Activated CD8-positive, alpha-beta T cell treated with anti-CD3 and anti-CD28 coated beads for 36 hours (primary cell): Measurements from ENCODE around the gene SRP68. TPM values are rescaled to one million over a fixed set of nuclear protein-coding genes. Genes with fewer than 3 reads are reported as not detected.
"Not testable (repeated sequence)": the region's sequence is repeated elsewhere in the genome, so short reads cannot be mapped to it uniquely, and the experiment has no call there.

Source experiments
- ATAC-seq: fragments of 200-7000 bp; cut with Tn5 transposase; one replicate; pipeline ENCODE4 v1.10.0; 2021; ENCODE audit warnings: mild to moderate bottlenecking, moderate library complexity
- CTCF ChIA-PET: fragments of 350-600 bp; sonication (Branson Sonifier 250); formaldehyde crosslinking; loops from one replicate; lab custom pipeline; 2021; ENCODE audit warnings: antibody characterized with exemption; lab: Charles Lee
- POLR2A ChIA-PET: fragments of 350-600 bp; sonication (Branson Sonifier 250); formaldehyde crosslinking; loops from one replicate; lab custom pipeline; 2021; ENCODE audit warnings: antibody characterized with exemption; lab: Charles Lee
- DNase-seq: peaks from one replicate; pipeline ENCODE4 v3.0.0-alpha.2; 2020
- H3K27ac Mint-ChIP-seq: one replicate; pipeline ENCODE4 v1.8.0; 2021; ENCODE audit warnings: mild to moderate bottlenecking, mixed read lengths
- H3K27me3 Mint-ChIP-seq: one replicate; pipeline ENCODE4 v1.8.0; 2021; ENCODE audit warnings: mixed read lengths
- H3K36me3 Mint-ChIP-seq: one replicate; pipeline ENCODE4 v1.8.0; 2021; ENCODE audit warnings: low read depth, mixed read lengths
- H3K4me1 Mint-ChIP-seq: one replicate; pipeline ENCODE4 v1.8.0; 2021; ENCODE audit warnings: low read depth, mixed read lengths
- H3K4me3 Mint-ChIP-seq: one replicate; pipeline ENCODE4 v1.8.0; 2021; ENCODE audit warnings: mild to moderate bottlenecking, moderate library complexity, mixed read lengths
- H3K9me3 Mint-ChIP-seq: one replicate; pipeline ENCODE4 v1.8.0; 2021; ENCODE audit warnings: mixed read lengths
- intact Hi-C: fragments of 100-400 bp; cut with micrococcal nuclease; formaldehyde crosslinking; loops from one replicate; pipeline ENCODE4 v1.10.0; 2022
- total RNA-seq, 2 experiments: library from RNA; stranded (reverse); gene quantifications; one replicate each; pipeline ENCODE4 v1.2.3, GENCODE V29; 2021
- TF ChIP-seq, protein P1 (sequence below): fragments of 200-600 bp; IDR thresholded peaks from one replicate; pipeline ENCODE4 v1.8.0; 2022; ENCODE audit warnings: antibody characterized with exemption, mild to moderate bottlenecking

The SRP68 gene
- total RNA-seq, 2 experiments from 2014 or later, result 132 to 135 TPM

- TF ChIP-seq, protein P1, sequence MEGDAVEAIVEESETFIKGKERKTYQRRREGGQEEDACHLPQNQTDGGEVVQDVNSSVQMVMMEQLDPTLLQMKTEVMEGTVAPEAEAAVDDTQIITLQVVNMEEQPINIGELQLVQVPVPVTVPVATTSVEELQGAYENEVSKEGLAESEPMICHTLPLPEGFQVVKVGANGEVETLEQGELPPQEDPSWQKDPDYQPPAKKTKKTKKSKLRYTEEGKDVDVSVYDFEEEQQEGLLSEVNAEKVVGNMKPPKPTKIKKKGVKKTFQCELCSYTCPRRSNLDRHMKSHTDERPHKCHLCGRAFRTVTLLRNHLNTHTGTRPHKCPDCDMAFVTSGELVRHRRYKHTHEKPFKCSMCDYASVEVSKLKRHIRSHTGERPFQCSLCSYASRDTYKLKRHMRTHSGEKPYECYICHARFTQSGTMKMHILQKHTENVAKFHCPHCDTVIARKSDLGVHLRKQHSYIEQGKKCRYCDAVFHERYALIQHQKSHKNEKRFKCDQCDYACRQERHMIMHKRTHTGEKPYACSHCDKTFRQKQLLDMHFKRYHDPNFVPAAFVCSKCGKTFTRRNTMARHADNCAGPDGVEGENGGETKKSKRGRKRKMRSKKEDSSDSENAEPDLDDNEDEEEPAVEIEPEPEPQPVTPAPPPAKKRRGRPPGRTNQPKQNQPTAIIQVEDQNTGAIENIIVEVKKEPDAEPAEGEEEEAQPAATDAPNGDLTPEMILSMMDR, result no peak
- no peak overlapping the region for H3K4me3 Mint-ChIP-seq
- ChIA-PET CTCF (interaction anchor here (1.2 to 2.4 kb wide), 3 partner anchors 11 to 46 kb away, joined by 3 to 11 read pairs (median 3); partner anchors contain the start of gene CDK3), POLR2A (interaction anchor here (0.7 to 1.6 kb wide), 5 partner anchors 8 to 19 kb away, joined by 3 to 4 read pairs (median 3); no protein-coding TSS in a partner anchor)
- intact Hi-C loops, result no loop called here
- no peaks in the 10 kb centered on the region for H3K27me3 Mint-ChIP-seq
- ATAC-seq, result no peak
- no peak for DNase-seq
- H3K9me3 Mint-ChIP-seq, result no peaks in the 10 kb centered on the region
- H3K27ac Mint-ChIP-seq, result no peak overlapping the region
- peaks cover 8% of the 10 kb centered on the region for H3K4me1 Mint-ChIP-seq
- H3K36me3 Mint-ChIP-seq, result peaks cover 66% of the 10 kb centered on the region
These were observed 26.3 kb downstream of the SRP68 start for GRCh38 chr17:76046064-76046463.

- CTCF ChIA-PET, result not testable (repeated sequence)
These were observed 27.8 kb downstream of the SRP68 start for GRCh38 chr17:76044475-76045007.

GRCh38 chr17:76042868-76043267 lies 29.4 kb downstream of the SRP68 start:
- intact Hi-C loops, DNase-seq, H3K4me3 Mint-ChIP-seq, H3K27ac Mint-ChIP-seq, H3K9me3 Mint-ChIP-seq, ATAC-seq, H3K27me3 Mint-ChIP-seq, H3K4me1 Mint-ChIP-seq: not testable (repeated sequence)
- ChIA-PET POLR2A (interaction anchor here (0.7 to 1.3 kb wide), 2 partner anchors 8 to 9 kb away, joined by 3 read pairs; no protein-coding TSS in a partner anchor), CTCF (interaction anchor here (1.2 to 1.8 kb wide), 4 partner anchors 10 to 237 kb away, joined by 3 to 6 read pairs (median 4); no protein-coding TSS in a partner anchor)
- peaks cover 54% of the 10 kb centered on the region for H3K36me3 Mint-ChIP-seq

More at GRCh38 chr17:76044475-76045007, 27.8 kb downstream of the SRP68 start:
- H3K4me3 Mint-ChIP-seq, intact Hi-C loops, DNase-seq, H3K27ac Mint-ChIP-seq, H3K27me3 Mint-ChIP-seq, ATAC-seq, H3K4me1 Mint-ChIP-seq, H3K9me3 Mint-ChIP-seq: not testable (repeated sequence)
- H3K36me3 Mint-ChIP-seq, result peaks cover 54% of the 10 kb centered on the region
- POLR2A ChIA-PET, result interaction anchor here (0.7 to 1.3 kb wide), 2 partner anchors 12 to 42 kb away, joined by 3 read pairs; no protein-coding TSS in a partner anchor

DNA sequence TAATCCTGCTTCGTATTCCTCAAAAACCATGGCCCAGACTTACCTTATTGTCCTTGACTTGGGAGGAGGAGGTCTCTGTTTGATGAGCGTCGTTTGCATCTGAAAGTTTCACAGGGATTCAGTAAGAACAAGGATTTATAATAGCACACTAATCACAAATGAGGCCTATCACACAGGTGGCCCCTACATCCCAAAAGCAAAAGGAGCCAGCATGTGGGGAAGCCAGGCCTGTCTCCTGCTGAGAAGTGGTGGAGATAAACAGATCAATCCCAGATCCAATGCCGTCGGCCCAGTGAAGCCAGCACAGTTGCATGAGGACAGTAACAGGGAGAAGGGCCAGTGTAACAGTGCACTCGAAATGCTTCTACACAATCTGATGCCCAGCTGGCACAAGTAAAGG lies 31.9 kb downstream of the SRP68 start:
- POLR2A ChIA-PET, result interaction anchor here (2.5 kb wide), 1 partner anchor 11 kb away, joined by 9 read pairs; no protein-coding TSS in a partner anchor
- ATAC-seq, result no peak
- no peaks in the 10 kb centered on the region for H3K9me3 Mint-ChIP-seq
- CTCF ChIA-PET, result interaction anchor here (0.9 to 1.5 kb wide), 2 partner anchors 26 to 41 kb away, joined by 3 to 6 read pairs; no protein-coding TSS in a partner anchor
- H3K4me3 Mint-ChIP-seq, result no peak overlapping the region
- H3K4me1 Mint-ChIP-seq, result peaks cover 15% of the 10 kb centered on the region
- intact Hi-C loops, result no loop called here
- H3K36me3 Mint-ChIP-seq, result peaks cover 48% of the 10 kb centered on the region
- TF ChIP-seq, protein P1, result no peak
- H3K27ac Mint-ChIP-seq, result no peak overlapping the region
- H3K27me3 Mint-ChIP-seq, result no peaks in the 10 kb centered on the region
- DNase-seq, result no peak

DNA sequence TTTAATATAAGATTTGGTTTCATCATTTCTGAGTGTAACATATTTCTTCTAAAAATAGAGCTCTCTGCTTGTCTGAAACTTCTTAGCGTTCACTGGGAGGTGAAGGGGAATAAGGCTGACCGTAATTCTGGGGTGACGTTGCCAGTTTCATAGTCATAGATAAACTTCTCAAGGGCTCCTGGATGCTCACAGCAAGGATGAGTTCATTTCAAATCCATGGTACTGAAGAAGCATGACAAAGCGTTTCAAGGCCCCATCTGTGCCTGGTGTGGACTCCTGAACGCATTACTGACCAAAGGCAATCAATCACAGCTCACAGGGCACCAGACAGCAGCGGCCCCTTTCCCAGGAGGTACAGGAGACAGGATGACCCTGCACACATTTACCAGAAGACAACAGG lies 33.2 kb downstream of the SRP68 start:
- TF ChIP-seq, protein P1, result no peak
- intact Hi-C loops, result no loop called here
- ChIA-PET CTCF (interaction anchor here (1.5 kb wide), 1 partner anchor 25 kb away, joined by 6 read pairs; no protein-coding TSS in a partner anchor), POLR2A (no interaction called here)
- no peak for ATAC-seq
- Mint-ChIP-seq H3K4me3 (no peak overlapping the region), H3K9me3 (no peaks in the 10 kb centered on the region), H3K4me1 (peaks cover 17% of the 10 kb centered on the region), H3K27me3 (no peaks in the 10 kb centered on the region), H3K27ac (no peak overlapping the region), H3K36me3 (peaks cover 38% of the 10 kb centered on the region)
- DNase-seq, result no peak

DNA sequence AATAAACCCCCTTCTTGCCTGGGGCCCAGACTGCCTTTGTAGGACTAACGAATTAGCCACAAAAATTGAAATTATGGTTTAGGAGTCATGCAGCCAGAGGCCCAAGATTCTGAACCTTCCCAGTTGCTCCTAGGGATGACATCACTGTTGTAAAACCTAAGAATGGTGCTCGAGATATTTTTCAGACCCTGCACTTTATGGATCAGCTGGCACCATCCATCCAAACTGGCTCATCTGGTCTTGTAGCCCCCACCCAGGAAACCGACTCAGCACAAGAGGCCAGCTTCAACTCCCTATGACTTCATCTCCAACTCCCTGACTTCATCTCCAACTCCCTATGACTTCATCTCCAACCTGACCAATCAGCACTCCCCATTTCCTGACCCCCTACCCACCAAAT lies 34.3 kb downstream of the SRP68 start:
- Mint-ChIP-seq H3K4me3 (no peak overlapping the region), H3K36me3 (peaks cover 28% of the 10 kb centered on the region), H3K27ac (peak overlapping the region; percentile 35), H3K9me3 (no peaks in the 10 kb centered on the region), H3K27me3 (no peaks in the 10 kb centered on the region), H3K4me1 (peaks cover 17% of the 10 kb centered on the region)
- CTCF ChIA-PET, result interaction anchor here (0.7 to 1.3 kb wide), 4 partner anchors 14 to 242 kb away, joined by 3 to 6 read pairs (median 3); no protein-coding TSS in a partner anchor
- POLR2A ChIA-PET, result interaction anchor here (0.6 kb wide), 1 partner anchor 8 kb away, joined by 3 read pairs; no protein-coding TSS in a partner anchor
- intact Hi-C loops, result no loop called here
- TF ChIP-seq, protein P1, result no peak
- DNase-seq, result no peak
- ATAC-seq, result no peak
